ENCODE measurements around the gene IFI27L1.

The IFI27L1 gene

GRCh38 chr14:94115631-94116030 lies 34.5 kb downstream of the IFI27L1 start:
- no peak for DNase-seq

GRCh38 chr14:94116701-94117100 lies 35.6 kb downstream of the IFI27L1 start:
- no peak for DNase-seq

- no peak for DNase-seq
These were observed 36.7 kb downstream of the IFI27L1 start for GRCh38 chr14:94117856-94118255.

DNA sequence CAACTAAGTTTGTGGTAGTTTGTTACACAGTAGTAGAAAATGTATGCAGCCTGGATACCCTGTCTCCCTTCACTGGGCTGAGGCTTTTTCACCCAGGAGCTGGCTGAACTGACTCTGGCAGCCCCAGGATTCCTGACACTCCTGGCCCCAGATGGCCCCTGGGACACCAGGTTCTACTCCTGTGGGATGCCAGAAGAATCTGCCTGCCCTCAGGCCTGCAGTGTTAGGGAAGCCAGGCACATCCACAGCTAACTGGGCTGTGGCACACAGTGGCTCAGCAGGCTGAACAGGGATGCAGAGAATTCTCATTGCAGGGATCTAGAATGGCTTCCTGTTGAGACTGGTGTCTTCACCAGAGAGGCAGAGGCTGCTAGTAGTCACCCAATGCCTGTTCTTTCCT lies 38.0 kb downstream of the IFI27L1 start:
- DNase-seq = no peak

DNA sequence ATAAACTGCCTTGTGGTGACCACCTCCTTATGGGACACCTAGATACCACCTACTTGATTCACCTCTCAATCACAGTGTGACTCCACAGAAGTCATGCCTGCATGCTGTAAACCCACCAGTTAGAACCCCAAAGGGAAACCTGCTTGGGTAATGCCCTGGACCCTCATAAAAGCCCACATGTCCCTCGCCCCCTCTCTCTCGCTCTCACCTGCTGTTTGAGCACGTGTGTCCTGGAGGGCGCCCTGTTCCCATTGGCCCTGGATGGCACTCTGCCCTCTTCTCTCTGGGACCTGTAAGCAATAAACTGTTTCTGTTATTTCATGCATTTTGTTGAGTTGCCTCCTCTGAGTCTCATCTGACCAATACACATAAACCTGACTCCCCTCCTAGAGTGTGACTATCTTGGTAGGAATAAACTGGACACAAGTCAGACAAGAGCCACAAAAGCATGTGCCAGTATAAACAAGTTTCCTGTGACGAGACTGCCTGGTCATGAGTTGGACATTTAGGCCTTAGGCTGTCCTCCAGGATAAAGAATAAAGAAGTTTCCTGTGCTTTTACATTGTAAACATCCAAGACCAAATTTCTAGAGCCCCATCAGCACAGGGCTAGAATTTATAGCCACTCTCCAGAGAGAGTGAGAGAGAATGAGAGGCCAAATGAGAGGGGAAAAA lies 39.7 kb downstream of the IFI27L1 start:
- no peak for DNase-seq

DNA sequence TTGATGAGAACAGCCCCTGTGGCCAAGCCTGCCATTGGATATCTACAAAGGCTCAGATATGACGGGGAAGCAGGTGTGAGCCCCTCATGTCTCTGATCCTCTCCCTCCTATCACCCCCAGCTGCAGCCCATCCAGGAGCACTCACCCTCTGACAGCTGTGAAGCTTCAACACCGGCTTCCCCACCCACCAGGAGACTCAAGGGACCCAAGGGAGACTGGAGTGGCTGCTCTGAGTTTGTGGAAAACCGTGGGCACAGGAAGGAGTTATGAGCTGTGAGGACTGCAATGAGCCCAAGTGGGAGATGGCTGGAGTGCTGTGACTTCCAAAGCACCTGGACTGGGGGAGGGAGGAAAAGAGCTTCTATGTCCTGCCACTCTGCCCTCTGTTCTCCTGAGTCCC lies 40.4 kb downstream of the IFI27L1 start:
- DNase-seq = no peak

- no peak for DNase-seq
These were observed 41.3 kb downstream of the IFI27L1 start for GRCh38 chr14:94122438-94122837.

DNA sequence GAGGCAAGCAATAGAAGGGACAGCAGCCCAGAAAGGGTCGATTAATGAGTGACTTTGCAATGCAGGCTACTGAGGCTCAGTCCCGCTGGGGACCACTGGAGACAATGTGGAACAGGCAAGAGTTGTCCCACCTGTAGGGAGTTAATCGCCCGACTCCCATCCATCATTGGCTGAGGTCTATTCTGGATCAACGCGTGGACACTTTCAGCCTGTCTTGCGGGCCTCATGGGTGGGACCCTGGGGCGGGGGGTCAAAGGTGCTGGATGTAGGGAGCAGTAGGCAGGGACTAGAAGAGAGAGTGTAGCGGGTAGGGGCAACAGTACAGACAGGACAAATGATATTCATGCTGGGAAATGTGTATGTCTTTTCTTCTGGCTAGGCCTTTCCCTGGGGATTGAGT lies 42.2 kb downstream of the IFI27L1 start:
- no peak for DNase-seq

DNA sequence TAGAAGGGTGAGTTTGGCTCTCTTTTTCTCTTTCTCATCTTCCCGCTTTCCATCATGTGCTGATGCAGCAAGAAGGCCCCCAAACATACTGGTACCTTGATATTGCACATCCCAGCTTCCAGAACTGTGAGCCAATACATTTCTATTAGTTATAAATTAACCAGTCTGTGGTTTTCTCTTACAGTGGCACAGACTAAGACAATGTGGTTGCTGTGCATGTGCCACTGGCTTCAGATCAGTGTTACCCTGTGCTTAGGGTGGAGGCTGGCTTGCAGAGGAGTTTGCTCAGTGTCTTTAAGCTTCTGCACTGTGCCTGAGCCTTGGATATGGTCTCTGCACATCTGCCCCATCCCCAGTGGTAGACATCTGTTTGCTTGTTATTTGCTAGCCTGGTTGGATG lies 42.8 kb downstream of the IFI27L1 start:
- DNase-seq = no peak

DNA sequence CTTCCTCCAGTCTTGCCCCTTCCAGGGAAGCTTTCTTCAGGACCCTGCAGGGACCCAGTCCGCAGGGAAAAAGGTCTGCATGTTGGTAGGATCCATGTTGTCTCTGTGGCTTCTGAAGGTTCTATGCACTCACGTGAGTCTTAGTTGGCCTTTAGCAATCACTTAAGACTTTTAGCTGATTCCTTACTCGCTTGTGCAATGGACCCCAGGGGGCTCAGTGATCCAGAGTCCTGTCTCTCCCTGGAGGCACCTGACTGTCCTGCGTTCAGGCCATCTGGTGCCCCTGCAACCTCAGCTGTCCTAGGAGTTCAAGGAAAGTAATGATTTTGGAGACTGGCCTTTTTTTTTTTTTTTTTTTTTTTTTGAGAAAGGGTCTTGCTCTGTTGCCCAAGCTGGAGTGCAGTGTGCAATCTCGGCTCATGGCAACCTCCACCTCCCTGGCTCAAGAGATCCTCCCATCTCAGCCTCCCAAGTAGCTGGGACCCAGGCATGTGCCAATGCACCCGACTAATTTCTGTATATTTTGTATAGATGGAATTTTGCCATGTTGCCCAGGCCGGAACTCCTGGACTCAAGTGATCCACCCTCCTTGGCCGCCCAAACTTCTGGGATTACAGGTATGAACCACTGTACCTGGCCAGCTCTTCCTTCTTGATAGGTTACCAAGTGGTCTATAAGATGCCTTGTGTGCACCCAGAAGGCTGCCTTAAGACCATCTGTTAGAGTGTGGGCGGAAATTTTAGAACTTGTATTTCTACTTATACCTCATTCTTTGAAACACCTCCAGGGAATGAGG lies 43.7 kb downstream of the IFI27L1 start:
- DNase-seq = no peak

GRCh38 chr14:94125659-94126418 lies 44.7 kb downstream of the IFI27L1 start:
- DNase-seq = no peak

- no peak for DNase-seq
These were observed 45.2 kb downstream of the IFI27L1 start for GRCh38 chr14:94126419-94126677.

DNA sequence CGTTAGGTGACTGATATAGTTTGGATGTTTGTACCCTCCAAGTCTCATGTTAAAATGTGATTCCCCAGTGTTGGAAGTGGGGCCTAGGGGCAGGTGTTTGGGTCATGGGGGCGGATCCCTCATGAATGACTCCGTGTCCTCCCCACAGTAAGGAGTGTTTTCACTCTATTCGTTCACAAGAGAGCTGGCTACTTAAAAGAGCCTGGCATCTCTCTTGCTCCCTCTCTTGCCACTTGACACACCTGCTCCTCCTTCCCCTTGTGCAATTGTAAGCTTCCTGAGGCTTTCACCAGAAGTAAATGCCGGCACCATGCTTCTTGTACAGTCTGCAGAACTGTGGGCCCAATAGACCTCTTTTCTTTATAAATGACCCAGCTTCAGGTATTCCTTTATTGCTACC lies 45.7 kb downstream of the IFI27L1 start:
- DNase-seq = no peak

GRCh38 chr14:94127330-94127729 lies 46.2 kb downstream of the IFI27L1 start:
- no peak for DNase-seq

DNA sequence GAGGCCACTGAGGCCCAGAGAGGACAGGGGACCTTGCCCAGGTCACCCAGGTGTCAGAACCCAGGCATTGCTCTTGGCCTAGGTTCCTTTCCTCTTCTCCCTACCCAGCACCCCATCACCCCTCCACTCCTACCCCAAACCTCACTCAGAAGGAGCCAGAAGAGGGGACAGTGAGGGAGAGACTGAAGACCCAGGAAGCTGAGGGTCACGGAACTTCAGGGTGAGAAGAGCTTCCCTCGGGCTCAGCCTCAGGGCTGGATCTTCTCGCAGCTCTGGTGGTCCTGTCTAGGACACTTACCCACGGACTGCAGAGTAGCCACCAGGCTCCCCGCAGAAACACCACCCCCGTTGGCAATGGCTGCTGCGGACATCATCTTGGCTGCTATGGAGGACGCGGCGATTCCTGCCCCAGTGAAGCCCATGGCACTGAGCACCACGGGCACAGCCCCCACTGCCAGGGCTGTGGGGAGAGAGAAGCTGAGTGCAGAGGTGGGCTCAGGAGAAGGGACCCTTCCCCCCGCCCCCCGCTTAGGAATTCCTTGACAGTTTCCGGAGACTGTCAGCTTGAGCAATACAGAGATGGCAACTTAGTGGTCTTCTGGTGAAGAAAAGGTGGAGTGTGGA lies 47.2 kb downstream of the IFI27L1 start:
- no peak for DNase-seq

DNA sequence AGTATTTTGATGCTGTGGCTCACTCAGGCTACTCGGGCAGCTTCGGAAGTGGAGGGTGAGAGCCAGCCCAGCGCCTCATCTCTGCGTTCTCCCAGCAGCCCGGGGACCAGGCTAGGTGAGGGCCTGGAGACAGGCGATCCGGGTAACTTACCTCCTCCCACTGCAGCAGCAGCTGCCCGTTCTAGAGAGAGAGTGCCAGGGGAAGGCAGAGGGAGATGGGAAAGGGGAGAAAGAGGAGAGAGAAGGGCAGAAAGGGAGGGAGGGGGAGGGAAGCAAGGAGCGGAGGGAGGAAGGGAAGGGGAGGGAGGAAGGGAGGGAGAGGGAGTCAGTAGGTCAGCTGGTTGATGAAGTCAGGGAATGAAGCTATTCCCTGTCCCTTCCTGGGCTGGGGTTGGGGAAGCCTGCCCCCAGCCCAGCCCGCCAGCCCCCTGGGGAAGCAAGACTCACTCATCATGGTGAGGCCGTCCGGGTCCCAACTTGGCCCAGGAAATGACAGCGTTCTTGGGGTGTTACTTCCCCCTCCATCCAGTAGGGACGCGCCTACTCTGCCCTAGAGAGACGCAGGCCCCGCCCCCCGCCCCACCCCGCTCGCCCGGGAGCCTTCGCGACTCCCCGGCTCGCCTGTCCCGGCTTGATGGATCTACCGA lies 48.1 kb downstream of the IFI27L1 start, which contains the start of gene IFI27L2:
IFI27L2 (minus strand) TSS at position 494 of the 647 bp plus-strand sequence; CDS start at position 454, 40 bp downstream.
- peak; percentile 74 for DNase-seq

GRCh38 chr14:94129758-94130414 lies 48.8 kb downstream of the IFI27L1 start:
- DNase-seq = peak; percentile 47

DNA sequence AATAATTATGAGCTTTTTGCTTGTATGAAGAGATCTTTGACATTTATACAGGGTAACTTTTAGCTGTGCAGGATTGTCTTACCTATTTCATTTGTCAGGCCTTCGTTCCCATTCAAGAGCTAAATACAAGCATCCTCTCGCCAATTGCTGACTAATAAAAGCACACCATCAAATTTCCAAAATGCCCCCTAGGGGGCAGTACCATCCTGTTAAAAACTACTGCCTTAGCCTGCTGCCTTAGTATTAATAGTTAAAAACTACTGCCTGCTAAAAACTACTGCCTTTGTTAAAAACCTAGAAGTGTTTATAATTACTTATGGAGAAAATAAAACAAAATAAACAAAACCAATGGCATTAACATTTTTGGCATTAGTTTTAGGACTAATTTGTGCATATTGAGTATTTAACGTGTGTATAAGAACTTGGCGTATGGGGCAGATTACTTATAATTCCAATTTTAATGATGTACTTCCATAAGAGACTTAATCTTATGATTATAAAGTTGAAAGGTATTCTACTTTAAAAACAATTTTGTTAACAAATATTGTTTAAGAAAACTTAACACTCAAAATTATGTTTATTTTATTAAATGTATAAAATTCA lies 51.3 kb downstream of the IFI27L1 start:
- DNase-seq = peak; percentile 80

- no peak for DNase-seq
These were observed 54.4 kb downstream of the IFI27L1 start for GRCh38 chr14:94135476-94135875.

GRCh38 chr14:94136575-94137331 lies 55.6 kb downstream of the IFI27L1 start:
- peak; percentile 85 for DNase-seq

- no peak for DNase-seq
These were observed 57.1 kb downstream of the IFI27L1 start for GRCh38 chr14:94138251-94138650.

All from OCI-M1 (cell line).